DMS153 (cell line): ENCODE measurements around the gene SETD6.

ENCODE experiments used
- DNase-seq: peaks from one replicate; lab custom pipeline; 2025; lab: John Stamatoyannopoulos, UW

Gene SETD6

DNA sequence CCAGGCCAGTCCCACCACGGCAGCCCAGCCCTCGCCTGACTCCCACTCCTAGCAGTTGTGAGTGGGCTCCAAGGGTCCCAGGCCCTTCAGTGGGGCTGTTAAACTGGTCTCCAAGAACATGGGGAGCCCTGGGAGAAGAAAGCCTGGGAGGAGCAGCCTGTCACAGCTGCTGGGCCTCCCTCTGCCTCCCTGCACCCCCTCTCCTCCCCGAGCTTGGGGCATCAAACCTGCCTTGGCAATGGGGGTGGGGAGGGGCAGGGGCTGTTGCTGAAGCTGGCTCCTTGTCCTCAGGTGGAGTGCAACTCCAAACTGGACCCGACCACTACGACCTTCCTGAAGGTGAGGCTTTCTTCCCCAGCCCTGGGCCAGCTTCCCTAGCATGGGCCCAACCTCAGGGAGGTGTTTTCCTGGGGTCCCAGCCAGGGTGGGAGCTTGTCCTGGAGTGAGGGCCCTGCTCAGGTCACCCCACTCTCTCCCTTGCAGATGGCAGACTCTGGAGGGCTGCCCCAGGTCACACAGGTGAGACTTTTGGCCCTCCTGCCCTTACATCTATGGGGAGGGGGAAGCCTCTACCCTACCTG is 6.6 kb upstream of the SETD6 start:
- DNase-seq: no peak

DNA sequence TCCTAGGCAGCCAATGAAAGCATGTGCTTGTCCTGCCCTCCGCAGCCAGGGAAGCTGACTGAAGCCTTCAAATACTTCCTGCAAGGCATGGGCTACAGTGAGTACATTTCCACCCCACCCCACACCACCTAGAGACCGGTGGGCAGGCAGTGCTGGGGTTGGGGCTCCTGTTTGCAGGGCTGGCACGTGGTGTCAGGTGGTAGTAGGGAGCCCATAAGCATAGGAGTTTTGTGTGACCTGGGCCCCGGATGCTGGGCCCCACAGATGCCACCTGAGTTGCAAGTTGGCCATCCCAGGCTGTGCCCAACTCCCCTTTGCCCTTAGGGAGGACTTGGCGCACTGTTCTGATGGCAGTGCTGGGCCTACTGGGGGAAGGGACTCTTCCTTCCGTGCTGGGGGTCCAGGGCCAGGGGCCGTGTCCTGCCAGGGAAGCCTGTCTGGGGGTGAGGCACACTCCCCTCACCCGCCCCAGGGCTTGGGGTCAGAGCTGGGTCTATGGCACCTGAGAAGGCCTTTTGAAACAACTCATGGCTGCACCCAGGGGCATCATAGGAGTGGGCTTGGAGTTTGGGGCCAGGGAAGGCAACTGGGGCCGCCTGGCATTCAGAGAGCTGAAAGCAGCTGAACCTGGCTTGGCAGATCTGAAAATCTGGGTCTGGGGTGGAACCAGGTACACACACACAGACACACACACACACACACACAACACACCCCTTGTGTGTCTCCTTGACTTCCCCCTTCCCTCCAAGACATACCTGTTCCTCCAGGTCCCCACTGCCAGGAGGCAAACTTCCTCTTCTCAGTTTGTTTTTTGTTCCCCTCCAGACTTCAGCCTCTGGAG is 5.8 kb upstream of the SETD6 start:
- DNase-seq: no peak

DNA sequence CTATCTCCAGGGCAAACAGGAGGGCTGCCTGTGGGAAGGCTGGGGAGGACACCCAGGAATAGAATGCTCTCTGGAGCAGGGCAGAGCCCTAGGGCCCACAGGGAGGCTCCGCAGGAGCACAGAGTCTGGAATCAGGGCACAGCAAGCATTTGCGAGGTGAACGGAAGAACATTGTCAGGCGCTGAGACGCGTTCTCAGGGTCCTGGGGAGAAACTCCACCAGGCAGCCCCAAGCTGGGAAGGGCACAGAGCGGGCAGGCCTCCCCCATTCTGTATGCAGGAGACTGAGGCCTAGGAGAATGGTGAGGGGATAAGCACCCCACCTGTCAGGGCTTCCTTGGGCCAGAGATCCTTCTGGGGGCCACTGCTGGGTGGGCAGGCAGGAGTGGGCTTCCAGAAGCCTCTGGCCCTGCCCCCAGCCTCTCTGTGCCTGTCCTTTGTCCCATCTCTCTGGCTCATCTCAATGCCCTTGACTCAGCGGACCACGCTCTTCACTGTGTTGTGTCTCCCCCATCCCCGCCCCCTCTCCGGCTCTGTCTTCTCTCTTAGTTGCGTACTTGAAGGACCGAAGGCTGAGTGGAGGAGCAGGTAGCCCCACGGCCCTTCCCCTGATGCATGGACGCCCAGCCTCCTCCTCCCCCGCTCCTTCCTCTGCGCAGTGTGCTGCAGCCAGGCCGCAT is 5.1 kb upstream of the SETD6 start:
- no peak for DNase-seq

GRCh38 chr16:58510776-58511628 is 4.3 kb upstream of the SETD6 start:
- DNase-seq: no peak

GRCh38 chr16:58511933-58512815 is 3.1 kb upstream of the SETD6 start:
- DNase-seq: no peak

DNA sequence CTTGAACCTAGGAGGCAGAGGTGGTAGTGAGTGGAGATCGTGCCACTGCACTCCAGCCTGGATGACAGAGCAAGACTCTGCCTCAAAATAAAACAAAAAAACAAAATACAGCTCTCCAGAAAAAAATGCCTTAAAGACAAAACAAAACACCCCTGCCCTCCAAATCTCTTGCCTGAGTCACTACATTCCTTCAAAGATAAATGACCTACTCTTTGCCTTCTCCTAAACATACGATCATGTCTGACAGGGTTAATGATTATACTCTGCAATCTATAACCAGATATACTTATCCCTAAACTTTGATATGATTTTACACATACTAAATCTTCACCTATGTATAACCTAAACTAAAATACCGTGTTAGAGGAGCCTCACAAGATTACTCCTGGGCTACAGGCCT is 1.4 kb upstream of the SETD6 start:
- DNase-seq: no peak

GRCh38 chr16:58515871-58516767 is 802 bp downstream of the SETD6 start:
- no peak for DNase-seq

- no peak for DNase-seq
These were observed 1.4 kb downstream of the SETD6 start for GRCh38 chr16:58516768-58517107.

GRCh38 chr16:58518083-58518979 is 3.0 kb downstream of the SETD6 start:
- DNase-seq: no peak

DNA sequence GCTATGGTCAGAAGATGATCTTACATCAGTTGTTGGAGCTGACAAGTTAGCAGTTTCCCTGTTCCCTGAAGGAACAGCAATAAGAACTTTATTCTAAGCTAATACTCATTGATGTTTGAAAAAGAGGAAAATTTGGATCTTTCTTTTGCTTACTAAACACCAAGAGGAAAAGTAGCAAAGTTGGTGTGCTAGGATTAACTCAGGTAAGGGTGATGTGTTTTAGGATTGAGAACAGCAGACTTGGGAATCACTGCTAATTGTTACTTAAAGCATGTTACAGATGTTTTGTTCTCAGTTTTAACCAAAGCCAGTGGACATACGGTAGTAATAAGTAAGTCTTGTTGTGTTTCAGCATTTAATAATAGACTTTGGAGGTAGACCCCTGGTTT is 3.7 kb downstream of the SETD6 start:
- DNase-seq: no peak

DNA sequence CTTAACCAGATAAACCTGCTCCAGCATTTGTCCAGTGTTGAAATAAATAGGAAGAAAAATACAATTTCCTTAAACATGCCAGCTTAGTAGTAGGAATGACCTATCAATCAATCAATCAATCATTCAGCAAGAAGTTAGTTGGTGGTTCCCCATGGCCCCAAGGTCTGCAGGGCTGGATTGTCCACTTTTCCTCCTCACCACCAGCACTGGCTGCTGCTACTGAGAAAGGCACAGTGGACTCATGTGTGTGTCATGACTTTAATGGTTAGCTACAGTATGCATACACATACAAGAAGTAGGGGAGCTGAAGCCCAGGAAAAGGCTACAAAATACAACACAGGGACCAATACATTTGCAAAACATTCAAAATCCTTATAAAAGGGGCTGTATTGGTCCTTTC is 4.4 kb downstream of the SETD6 start:
- no peak for DNase-seq

DNA sequence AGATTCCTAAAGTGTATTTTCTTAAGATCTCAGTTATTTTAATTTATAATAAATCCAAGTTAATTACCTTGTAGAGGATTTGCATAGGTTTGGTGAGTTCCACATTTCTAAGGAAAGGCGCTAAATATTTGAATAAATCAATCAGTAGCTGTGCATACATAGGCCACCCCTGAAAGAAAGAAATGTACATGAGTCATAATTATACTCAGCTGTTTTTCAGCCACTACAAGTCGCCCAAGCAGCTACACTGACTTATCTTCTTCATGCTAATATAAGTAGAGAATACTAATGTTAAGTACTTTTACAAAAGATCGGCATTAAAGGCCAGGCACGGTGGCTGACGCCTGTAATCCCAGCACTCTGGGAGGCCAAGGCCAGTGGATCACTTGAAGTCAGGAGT is 14.9 kb downstream of the SETD6 start:
- no peak for DNase-seq

DNA sequence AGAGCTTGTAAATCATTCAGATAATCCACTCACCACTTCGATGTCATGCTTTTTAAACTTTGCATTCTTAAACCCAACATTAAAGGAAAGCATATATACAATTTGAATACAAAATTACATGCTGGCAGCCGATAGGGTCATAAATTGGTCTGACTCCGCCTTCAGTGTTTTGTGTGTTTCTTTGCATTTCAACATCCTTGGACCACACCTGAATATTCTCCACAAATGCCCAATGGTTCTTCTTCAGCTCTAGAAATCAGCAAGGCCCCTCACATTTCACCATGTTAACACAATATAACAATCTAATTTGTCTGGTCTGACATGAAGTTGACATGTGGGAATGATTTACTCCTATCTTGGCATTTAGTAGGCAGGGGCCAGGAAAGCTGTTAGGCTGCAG is 17.1 kb downstream of the SETD6 start:
- no peak for DNase-seq

GRCh38 chr16:58533751-58534470 is 18.6 kb downstream of the SETD6 start:
- DNase-seq: no peak

- DNase-seq: no peak
These were observed 19.8 kb downstream of the SETD6 start for GRCh38 chr16:58535100-58535499.

DNA sequence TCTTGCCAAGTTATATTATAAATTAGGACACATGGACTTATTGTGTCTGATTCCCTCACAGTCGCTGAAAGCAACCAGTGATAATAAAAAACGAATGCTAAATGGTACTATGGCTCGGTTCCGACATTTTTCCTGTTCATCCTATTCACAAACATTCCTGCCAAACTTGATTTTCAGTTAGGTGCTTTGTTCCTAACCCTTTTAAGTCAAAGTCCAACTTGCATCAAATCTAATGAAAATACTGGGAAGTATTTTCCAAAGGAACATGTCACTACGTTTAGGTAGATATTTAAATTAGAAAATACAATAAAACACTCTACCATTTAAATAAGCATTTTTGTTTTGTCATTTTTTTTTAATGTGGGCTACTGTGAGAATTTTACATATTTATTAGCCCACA is 21.0 kb downstream of the SETD6 start:
- DNase-seq: no peak

DNA sequence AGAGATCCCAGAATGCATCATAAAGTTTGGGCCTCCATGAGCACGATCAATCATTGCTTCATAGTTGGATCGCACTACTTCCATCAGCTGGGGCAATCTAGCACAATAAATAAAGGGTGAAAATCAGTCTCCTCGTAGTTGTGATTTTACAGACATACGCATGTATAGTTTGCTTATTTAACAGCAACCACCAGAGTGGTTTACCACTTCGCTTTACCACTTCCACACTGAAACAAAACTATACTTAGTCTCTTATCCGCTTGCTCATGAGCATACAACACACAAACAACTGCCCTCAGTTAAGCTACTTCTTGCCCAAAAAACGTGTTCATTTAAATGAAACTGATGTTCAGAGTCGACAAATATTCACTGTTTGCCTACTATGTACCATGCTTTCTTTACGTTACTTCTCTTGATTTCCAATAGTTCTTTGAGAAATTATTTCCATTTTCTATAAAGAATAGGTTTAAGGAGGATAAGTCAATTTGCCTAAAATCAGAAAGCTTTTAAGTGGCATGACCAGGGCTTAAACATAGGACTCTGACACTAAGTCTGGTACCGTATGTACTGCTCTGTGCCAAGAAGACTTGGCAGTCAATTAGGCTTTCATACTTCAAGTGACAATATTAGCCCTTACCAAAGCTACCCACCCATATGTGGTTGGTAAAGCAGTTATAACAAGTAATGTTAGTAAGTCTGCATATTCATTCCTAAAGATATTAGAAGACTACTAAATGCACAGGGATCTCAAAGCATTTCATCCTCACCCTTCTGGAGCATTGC is 22.0 kb downstream of the SETD6 start:
- DNase-seq: no peak

- DNase-seq: no peak
These were observed 26.4 kb downstream of the SETD6 start for GRCh38 chr16:58541711-58542110.
